HEK293 (cell line): Measurements from ENCODE around the gene CLCN3.

Experiments
- EGR2 ChIP-seq: fragments of 450-650 bp; formaldehyde crosslinking; IDR thresholded peaks from 2 replicates; pipeline ENCODE4 v1.5.1; 2016; ENCODE audit warnings: low read depth, missing biosample characterization, missing genetic modification characterization
- GLIS2 ChIP-seq: fragments of 450-650 bp; formaldehyde crosslinking; IDR thresholded peaks from 2 replicates; pipeline ENCODE4 v1.5.1; 2016; ENCODE audit warnings: missing biosample characterization, missing genetic modification characterization
- HOXA7 ChIP-seq: sonication (generic); formaldehyde crosslinking; IDR thresholded peaks from 2 replicates; pipeline ENCODE4 v1.8.1; 2022; ENCODE audit warnings: missing genetic modification reagents, borderline replicate concordance
- KLF16 ChIP-seq: fragments of 450-650 bp; formaldehyde crosslinking; IDR thresholded peaks from 2 replicates; pipeline ENCODE4 v1.5.1; 2017; ENCODE audit warnings: missing biosample characterization, missing genetic modification characterization
- SCRT2 ChIP-seq: fragments of 450-650 bp; formaldehyde crosslinking; IDR thresholded peaks from 2 replicates; pipeline ENCODE4 v1.5.1; 2016; ENCODE audit warnings: missing biosample characterization, missing genetic modification characterization
- SP2 ChIP-seq: fragments of 450-650 bp; formaldehyde crosslinking; IDR thresholded peaks from 2 replicates; pipeline ENCODE4 v1.5.1; 2016; ENCODE audit warnings: missing biosample characterization, missing genetic modification characterization
- SP3 ChIP-seq: fragments of 450-650 bp; formaldehyde crosslinking; IDR thresholded peaks from 2 replicates; pipeline ENCODE4 v1.5.1; 2016; ENCODE audit warnings: missing biosample characterization, missing genetic modification characterization
- WT1 ChIP-seq: fragments of 450-650 bp; formaldehyde crosslinking; IDR thresholded peaks from 2 replicates; pipeline ENCODE4 v1.5.1; 2016; ENCODE audit warnings: missing biosample characterization, missing genetic modification characterization
- ZIC2 ChIP-seq: fragments of 450-650 bp; formaldehyde crosslinking; IDR thresholded peaks from 2 replicates; pipeline ENCODE4 v1.5.1; 2016; ENCODE audit warnings: missing biosample characterization, missing genetic modification characterization
- ZNF132 ChIP-seq: fragments of 450-650 bp; formaldehyde crosslinking; IDR thresholded peaks from 2 replicates; pipeline ENCODE4 v1.5.1; 2017; ENCODE audit warnings: missing biosample characterization, missing genetic modification characterization, borderline replicate concordance
- ZNF138 ChIP-seq: fragments of 450-650 bp; formaldehyde crosslinking; IDR thresholded peaks from 2 replicates; pipeline ENCODE4 v1.5.1; 2016; ENCODE audit warnings: missing biosample characterization, missing genetic modification characterization, borderline replicate concordance
- ZNF24 ChIP-seq: fragments of 450-650 bp; formaldehyde crosslinking; IDR thresholded peaks from 2 replicates; pipeline ENCODE4 v1.5.1; 2016; ENCODE audit warnings: missing biosample characterization, missing genetic modification characterization
- ZNF266 ChIP-seq: fragments of 450-650 bp; formaldehyde crosslinking; IDR thresholded peaks from 2 replicates; pipeline ENCODE4 v1.5.1; 2016; ENCODE audit warnings: missing biosample characterization, missing genetic modification characterization, low read depth
- ZNF335 ChIP-seq: fragments of 450-650 bp; formaldehyde crosslinking; conservative IDR thresholded peaks from 2 replicates; pipeline ENCODE4 v1.5.1; 2016; ENCODE audit warnings: missing biosample characterization, missing genetic modification characterization
- ZNF621 ChIP-seq: fragments of 450-650 bp; formaldehyde crosslinking; IDR thresholded peaks from 2 replicates; pipeline ENCODE4 v1.5.1; 2017; ENCODE audit warnings: missing biosample characterization, missing genetic modification characterization
- ZNF677 ChIP-seq: fragments of 450-650 bp; IDR thresholded peaks from 2 replicates; pipeline ENCODE4 v1.5.0; 2018; ENCODE audit warnings: missing biosample characterization, mild to moderate bottlenecking, missing genetic modification characterization, moderate library complexity
- ZNF747 ChIP-seq: fragments of 450-650 bp; formaldehyde crosslinking; IDR thresholded peaks from 2 replicates; pipeline ENCODE4 v1.5.1; 2016; ENCODE audit warnings: missing biosample characterization, missing genetic modification characterization
- ZSCAN30 ChIP-seq: fragments of 450-650 bp; IDR thresholded peaks from 2 replicates; pipeline ENCODE4 v1.5.1; 2018; ENCODE audit warnings: missing biosample characterization, mild to moderate bottlenecking, missing genetic modification characterization, moderate library complexity
- TF ChIP-seq, protein P1 (sequence below): fragments of 450-650 bp; formaldehyde crosslinking; IDR thresholded peaks from 2 replicates; pipeline ENCODE4 v1.5.1; 2016; ENCODE audit warnings: missing biosample characterization, missing genetic modification characterization
- TF ChIP-seq, protein P2 (sequence below): fragments of 450-650 bp; formaldehyde crosslinking; IDR thresholded peaks from 2 replicates; pipeline ENCODE4 v1.5.1; 2017; ENCODE audit warnings: missing biosample characterization, missing genetic modification characterization
- TF ChIP-seq, protein P3 (sequence below): fragments of 450-650 bp; formaldehyde crosslinking; IDR thresholded peaks from 2 replicates; pipeline ENCODE4 v1.5.1; 2016; ENCODE audit warnings: missing biosample characterization, missing genetic modification characterization
- TF ChIP-seq, protein P4 (sequence below): fragments of 450-650 bp; formaldehyde crosslinking; optimal IDR thresholded peaks from 2 replicates; pipeline ENCODE3; 2016; ENCODE audit warnings: missing biosample characterization, mild to moderate bottlenecking, missing genetic modification characterization
- TF ChIP-seq, protein P5 (sequence below): fragments of 450-650 bp; formaldehyde crosslinking; IDR thresholded peaks from 2 replicates; pipeline ENCODE4 v1.5.1; 2017; ENCODE audit warnings: missing biosample characterization, mild to moderate bottlenecking, missing genetic modification characterization, moderate library complexity
- TF ChIP-seq, protein P6 (sequence below): fragments of 450-650 bp; formaldehyde crosslinking; IDR thresholded peaks from 2 replicates; pipeline ENCODE4 v1.5.1; 2016; ENCODE audit warnings: missing biosample characterization, missing genetic modification characterization
- TF ChIP-seq, protein P7 (sequence below): fragments of 450-650 bp; formaldehyde crosslinking; IDR thresholded peaks from 2 replicates; pipeline ENCODE4 v1.5.1; 2016; ENCODE audit warnings: missing biosample characterization, missing genetic modification characterization
- TF ChIP-seq, protein P8 (sequence below): fragments of 450-650 bp; formaldehyde crosslinking; IDR thresholded peaks from 2 replicates; pipeline ENCODE4 v1.5.1; 2016; ENCODE audit warnings: missing biosample characterization, missing genetic modification characterization

The CLCN3 gene

DNA sequence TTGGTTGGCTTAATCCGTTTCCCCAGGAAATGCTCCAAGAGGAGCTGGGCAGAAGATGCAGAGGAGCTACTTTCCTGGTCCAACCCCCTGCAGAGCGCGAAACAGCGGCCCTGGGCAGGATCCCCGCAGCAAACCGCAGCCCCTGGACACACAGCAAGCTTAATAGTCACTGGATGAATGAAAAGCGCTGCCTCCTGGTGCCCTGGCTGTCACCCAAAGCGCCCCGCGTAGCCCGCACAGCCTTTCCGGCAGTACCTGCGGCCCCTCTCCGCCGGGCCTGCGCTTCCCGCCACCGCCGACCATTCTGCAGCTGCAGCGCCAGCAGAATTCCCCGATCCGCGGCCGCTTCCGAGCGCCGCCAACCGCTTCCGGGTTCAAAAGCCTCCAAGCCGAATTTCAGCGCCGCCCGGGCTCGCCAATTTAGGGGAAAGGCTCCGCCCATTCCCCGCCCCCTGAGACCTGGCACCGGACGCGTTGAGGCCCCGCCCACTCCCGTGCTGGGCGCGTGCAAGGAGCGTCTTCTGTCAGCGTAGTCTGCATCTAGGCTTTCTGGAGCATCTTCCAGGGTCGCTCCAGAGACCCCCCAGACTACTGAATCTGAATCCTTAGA is 137.3 kb downstream of the CLCN3 start, which contains the start of gene HPF1 (continued):
- TF ChIP-seq, protein P1, sequence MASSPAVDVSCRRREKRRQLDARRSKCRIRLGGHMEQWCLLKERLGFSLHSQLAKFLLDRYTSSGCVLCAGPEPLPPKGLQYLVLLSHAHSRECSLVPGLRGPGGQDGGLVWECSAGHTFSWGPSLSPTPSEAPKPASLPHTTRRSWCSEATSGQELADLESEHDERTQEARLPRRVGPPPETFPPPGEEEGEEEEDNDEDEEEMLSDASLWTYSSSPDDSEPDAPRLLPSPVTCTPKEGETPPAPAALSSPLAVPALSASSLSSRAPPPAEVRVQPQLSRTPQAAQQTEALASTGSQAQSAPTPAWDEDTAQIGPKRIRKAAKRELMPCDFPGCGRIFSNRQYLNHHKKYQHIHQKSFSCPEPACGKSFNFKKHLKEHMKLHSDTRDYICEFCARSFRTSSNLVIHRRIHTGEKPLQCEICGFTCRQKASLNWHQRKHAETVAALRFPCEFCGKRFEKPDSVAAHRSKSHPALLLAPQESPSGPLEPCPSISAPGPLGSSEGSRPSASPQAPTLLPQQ (tag by site-specific recombination), result peak; percentile 51; the same call in 1 of the 2 replicates
- TF ChIP-seq ZSCAN30 (tag by site-specific recombination), result 0 out of 2 replicates have a peak, but pooled peaks have one; percentile 10
- TF ChIP-seq, protein P2, sequence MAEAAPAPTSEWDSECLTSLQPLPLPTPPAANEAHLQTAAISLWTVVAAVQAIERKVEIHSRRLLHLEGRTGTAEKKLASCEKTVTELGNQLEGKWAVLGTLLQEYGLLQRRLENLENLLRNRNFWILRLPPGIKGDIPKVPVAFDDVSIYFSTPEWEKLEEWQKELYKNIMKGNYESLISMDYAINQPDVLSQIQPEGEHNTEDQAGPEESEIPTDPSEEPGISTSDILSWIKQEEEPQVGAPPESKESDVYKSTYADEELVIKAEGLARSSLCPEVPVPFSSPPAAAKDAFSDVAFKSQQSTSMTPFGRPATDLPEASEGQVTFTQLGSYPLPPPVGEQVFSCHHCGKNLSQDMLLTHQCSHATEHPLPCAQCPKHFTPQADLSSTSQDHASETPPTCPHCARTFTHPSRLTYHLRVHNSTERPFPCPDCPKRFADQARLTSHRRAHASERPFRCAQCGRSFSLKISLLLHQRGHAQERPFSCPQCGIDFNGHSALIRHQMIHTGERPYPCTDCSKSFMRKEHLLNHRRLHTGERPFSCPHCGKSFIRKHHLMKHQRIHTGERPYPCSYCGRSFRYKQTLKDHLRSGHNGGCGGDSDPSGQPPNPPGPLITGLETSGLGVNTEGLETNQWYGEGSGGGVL (tag by site-specific recombination), result no peak
- TF ChIP-seq WT1 (tag by site-specific recombination), result no peak
- TF ChIP-seq ZNF132 (tag by site-specific recombination), result no peak
- TF ChIP-seq ZNF335, result peak; percentile 56
- TF ChIP-seq ZNF266 (tag by site-specific recombination), result no peak
- TF ChIP-seq HOXA7, result no peak
- no peak for TF ChIP-seq ZNF677 (tag by site-specific recombination)
- no peak for TF ChIP-seq KLF16 (tag by site-specific recombination)
- peak; percentile 87 for TF ChIP-seq SP3 (tag by site-specific recombination)
- TF ChIP-seq, protein P3, sequence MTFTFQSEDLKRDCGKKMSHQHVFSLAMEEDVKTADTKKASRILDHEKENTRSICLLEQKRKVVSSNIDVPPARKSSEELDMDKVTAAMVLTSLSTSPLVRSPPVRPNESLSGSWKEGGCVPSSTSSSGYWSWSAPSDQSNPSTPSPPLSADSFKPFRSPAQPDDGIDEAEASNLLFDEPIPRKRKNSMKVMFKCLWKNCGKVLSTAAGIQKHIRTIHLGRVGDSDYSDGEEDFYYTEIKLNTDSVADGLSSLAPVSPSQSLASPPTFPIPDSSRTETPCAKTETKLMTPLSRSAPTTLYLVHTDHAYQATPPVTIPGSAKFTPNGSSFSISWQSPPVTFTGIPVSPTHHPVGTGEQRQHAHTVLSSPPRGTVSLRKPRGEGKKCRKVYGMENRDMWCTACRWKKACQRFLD (tag by site-specific recombination), result no peak
- TF ChIP-seq EGR2 (tag by site-specific recombination), result no peak
- TF ChIP-seq ZNF24 (tag by site-specific recombination), result peak; percentile 30; the same call in 1 of the 2 replicates
- TF ChIP-seq, protein P4, sequence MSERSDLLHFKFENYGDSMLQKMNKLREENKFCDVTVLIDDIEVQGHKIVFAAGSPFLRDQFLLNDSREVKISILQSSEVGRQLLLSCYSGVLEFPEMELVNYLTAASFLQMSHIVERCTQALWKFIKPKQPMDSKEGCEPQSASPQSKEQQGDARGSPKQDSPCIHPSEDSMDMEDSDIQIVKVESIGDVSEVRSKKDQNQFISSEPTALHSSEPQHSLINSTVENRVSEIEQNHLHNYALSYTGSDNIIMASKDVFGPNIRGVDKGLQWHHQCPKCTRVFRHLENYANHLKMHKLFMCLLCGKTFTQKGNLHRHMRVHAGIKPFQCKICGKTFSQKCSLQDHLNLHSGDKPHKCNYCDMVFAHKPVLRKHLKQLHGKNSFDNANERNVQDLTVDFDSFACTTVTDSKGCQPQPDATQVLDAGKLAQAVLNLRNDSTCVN (tag by site-specific recombination), result peak; percentile 65
- TF ChIP-seq, protein P5, sequence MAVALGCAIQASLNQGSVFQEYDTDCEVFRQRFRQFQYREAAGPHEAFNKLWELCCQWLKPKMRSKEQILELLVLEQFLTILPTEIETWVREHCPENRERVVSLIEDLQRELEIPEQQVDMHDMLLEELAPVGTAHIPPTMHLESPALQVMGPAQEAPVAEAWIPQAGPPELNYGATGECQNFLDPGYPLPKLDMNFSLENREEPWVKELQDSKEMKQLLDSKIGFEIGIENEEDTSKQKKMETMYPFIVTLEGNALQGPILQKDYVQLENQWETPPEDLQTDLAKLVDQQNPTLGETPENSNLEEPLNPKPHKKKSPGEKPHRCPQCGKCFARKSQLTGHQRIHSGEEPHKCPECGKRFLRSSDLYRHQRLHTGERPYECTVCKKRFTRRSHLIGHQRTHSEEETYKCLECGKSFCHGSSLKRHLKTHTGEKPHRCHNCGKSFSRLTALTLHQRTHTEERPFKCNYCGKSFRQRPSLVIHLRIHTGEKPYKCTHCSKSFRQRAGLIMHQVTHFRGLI (tag by site-specific recombination), result no peak
- TF ChIP-seq, protein P6, sequence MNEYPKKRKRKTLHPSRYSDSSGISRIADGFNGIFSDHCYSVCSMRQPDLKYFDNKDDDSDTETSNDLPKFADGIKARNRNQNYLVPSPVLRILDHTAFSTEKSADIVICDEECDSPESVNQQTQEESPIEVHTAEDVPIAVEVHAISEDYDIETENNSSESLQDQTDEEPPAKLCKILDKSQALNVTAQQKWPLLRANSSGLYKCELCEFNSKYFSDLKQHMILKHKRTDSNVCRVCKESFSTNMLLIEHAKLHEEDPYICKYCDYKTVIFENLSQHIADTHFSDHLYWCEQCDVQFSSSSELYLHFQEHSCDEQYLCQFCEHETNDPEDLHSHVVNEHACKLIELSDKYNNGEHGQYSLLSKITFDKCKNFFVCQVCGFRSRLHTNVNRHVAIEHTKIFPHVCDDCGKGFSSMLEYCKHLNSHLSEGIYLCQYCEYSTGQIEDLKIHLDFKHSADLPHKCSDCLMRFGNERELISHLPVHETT (tag by site-specific recombination), result no peak
- TF ChIP-seq ZNF138, result no peak
- TF ChIP-seq SP2 (tag by site-specific recombination), result peak; percentile 81
- TF ChIP-seq, protein P7, sequence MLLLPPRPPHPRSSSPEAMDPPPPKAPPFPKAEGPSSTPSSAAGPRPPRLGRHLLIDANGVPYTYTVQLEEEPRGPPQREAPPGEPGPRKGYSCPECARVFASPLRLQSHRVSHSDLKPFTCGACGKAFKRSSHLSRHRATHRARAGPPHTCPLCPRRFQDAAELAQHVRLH (tag by site-specific recombination), result no peak
- peak; percentile 84 for TF ChIP-seq ZIC2 (tag by site-specific recombination)
- no peak for TF ChIP-seq ZNF747 (tag by site-specific recombination)
- peak; percentile 79 for TF ChIP-seq GLIS2
- peak; percentile 39; the same call in 1 of the 2 replicates for TF ChIP-seq SCRT2 (tag by site-specific recombination)
- no peak for TF ChIP-seq ZNF621 (tag by site-specific recombination)
- TF ChIP-seq, protein P8, sequence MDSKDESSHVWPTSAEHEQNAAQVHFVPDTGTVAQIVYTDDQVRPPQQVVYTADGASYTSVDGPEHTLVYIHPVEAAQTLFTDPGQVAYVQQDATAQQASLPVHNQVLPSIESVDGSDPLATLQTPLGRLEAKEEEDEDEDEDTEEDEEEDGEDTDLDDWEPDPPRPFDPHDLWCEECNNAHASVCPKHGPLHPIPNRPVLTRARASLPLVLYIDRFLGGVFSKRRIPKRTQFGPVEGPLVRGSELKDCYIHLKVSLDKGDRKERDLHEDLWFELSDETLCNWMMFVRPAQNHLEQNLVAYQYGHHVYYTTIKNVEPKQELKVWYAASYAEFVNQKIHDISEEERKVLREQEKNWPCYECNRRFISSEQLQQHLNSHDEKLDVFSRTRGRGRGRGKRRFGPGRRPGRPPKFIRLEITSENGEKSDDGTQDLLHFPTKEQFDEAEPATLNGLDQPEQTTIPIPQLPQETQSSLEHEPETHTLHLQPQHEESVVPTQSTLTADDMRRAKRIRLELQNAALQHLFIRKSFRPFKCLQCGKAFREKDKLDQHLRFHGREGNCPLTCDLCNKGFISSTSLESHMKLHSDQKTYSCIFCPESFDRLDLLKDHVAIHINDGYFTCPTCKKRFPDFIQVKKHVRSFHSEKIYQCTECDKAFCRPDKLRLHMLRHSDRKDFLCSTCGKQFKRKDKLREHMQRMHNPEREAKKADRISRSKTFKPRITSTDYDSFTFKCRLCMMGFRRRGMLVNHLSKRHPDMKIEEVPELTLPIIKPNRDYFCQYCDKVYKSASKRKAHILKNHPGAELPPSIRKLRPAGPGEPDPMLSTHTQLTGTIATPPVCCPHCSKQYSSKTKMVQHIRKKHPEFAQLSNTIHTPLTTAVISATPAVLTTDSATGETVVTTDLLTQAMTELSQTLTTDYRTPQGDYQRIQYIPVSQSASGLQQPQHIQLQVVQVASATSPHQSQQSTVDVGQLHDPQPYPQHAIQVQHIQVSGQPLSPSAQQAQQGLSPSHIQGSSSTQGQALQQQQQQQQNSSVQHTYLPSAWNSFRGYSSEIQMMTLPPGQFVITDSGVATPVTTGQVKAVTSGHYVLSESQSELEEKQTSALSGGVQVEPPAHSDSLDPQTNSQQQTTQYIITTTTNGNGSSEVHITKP (tag by site-specific recombination), result 0 out of 2 replicates have a peak, but pooled peaks have one; percentile 16
